PC-9 (cell line): ENCODE measurements around the gene GPR153. TPM values are rescaled to one million over a fixed set of nuclear protein-coding genes. Genes with fewer than 3 reads are reported as not detected.

Source experiments
- BruUV-seq: library from RNA; stranded (reverse); fragments of 400-500 nt; replicated peaks from 2 replicates; lab custom pipeline; 2021; lab: Mats Ljungman, UMichigan
- CTCF ChIA-PET: fragments of 300-600 bp; sonication (Branson Sonifier 250); formaldehyde crosslinking; loops from one replicate; lab custom pipeline; 2022; ENCODE audit warnings: antibody characterized with exemption; lab: Charles Lee
- POLR2A ChIA-PET: fragments of 300-600 bp; sonication (Branson Sonifier 250); formaldehyde crosslinking; loops from one replicate; lab custom pipeline; 2022; ENCODE audit warnings: antibody characterized with exemption; ENCODE audit not compliant: unreplicated experiment; lab: Charles Lee
- DNase-seq, 2 experiments: peaks; one replicate each; pipeline versions ENCODE4 v3.0.0 to v3.0.0-alpha.2; 2015 to 2022; ENCODE audit warnings: mixed read lengths in 1 of 2
- H2AFZ ChIP-seq: fragments of 200-600 bp; sonication (generic); 2 replicates; pipeline ENCODE4 v1.8.1; 2017; ENCODE audit warnings: antibody characterized with exemption
- H3F3A ChIP-seq: fragments of 200-600 bp; sonication (generic); 2 replicates; pipeline ENCODE4 v1.8.1; 2017; ENCODE audit warnings: antibody characterized with exemption, mild to moderate bottlenecking, low read depth; ENCODE audit not compliant: insufficient read depth
- H3K27ac ChIP-seq: fragments of 200-600 bp; sonication (generic); 2 replicates; pipeline ENCODE4 v1.6.1; 2016; ENCODE audit warnings: mixed run types
- H3K27me3 ChIP-seq: fragments of 200-600 bp; sonication (generic); 2 replicates; pipeline ENCODE4 v1.6.1; 2016; ENCODE audit warnings: low read depth, mixed run types; ENCODE audit not compliant: insufficient read depth
- H3K36me3 ChIP-seq: fragments of 200-600 bp; sonication (generic); 2 replicates; pipeline ENCODE4 v1.6.1; 2016; ENCODE audit warnings: low read depth, mixed run types
- H3K4me1 ChIP-seq: fragments of 200-600 bp; sonication (generic); replicated peaks from 2 replicates; pipeline ENCODE4 v1.6.1; 2016; ENCODE audit warnings: mixed run types; ENCODE audit not compliant: insufficient read depth
- H3K4me2 ChIP-seq: fragments of 200-600 bp; sonication (generic); 2 replicates; pipeline ENCODE4 v1.6.1; 2017; ENCODE audit warnings: mixed run types
- H3K4me3 ChIP-seq: fragments of 200-600 bp; sonication (generic); 2 replicates; pipeline ENCODE4 v1.6.1; 2016; ENCODE audit warnings: mixed run types
- H3K79me2 ChIP-seq: fragments of 200-600 bp; sonication (generic); 2 replicates; pipeline ENCODE4 v1.6.1; 2017; ENCODE audit warnings: low read depth, mixed run types
- H3K9me2 ChIP-seq: fragments of 200-600 bp; sonication (generic); 2 replicates; pipeline ENCODE4 v1.8.1; 2017; ENCODE audit warnings: mild to moderate bottlenecking; ENCODE audit not compliant: insufficient read depth
- H3K9me3 ChIP-seq: fragments of 200-600 bp; sonication (generic); 2 replicates; pipeline ENCODE4 v1.8.1; 2016; ENCODE audit warnings: low read depth; ENCODE audit not compliant: insufficient read depth
- H4K20me1 ChIP-seq: fragments of 200-600 bp; sonication (generic); 2 replicates; pipeline ENCODE4 v1.8.1; 2017; ENCODE audit not compliant: insufficient read depth
- CTCF ChIP-seq: fragments of 200-600 bp; sonication (generic); conservative IDR thresholded peaks from 2 replicates; pipeline ENCODE4 v1.6.1; 2017; ENCODE audit warnings: mixed run types, antibody characterized with exemption, mild to moderate bottlenecking, moderate library complexity
- EZH2 ChIP-seq: fragments of 200-600 bp; sonication (generic); IDR thresholded peaks from 2 replicates; pipeline ENCODE4 v1.8.0; 2017; ENCODE audit warnings: antibody characterized with exemption, low read depth
- intact Hi-C: fragments of 100-400 bp; cut with micrococcal nuclease; formaldehyde crosslinking; loops from one replicate; pipeline ENCODE4 v1.10.0; 2022; ENCODE audit not compliant: unreplicated experiment
- total RNA-seq: library from RNA; stranded (reverse); gene quantifications from 2 replicates; pipeline ENCODE4 v1.2.3, GENCODE V29; 2021

The GPR153 gene
- total RNA-seq, 1 experiment from 2014 or later: 8.0 TPM

DNA sequence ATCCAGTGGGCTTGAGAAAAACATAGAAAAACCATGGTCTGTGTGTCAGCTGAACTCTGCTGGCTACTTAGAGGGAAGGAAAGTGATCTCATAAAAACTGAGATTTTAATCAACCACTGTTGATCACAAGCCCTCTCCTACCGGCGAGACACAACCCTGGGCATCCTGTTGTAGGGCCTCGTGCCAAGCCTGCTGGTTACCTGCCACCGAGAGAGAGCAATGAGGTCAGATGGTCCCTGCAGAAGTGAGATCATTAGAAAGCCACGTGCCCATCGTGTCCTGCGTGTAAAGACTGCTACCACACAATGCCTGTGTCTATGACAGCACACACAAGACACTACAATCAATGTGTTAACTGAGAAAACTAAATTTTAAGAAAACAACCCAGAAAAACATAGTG lies 41.7 kb upstream of the GPR153 start:
- H3K27ac ChIP-seq: peak overlapping the region; percentile 56; the same call in 1 of the 2 replicates
- H4K20me1 ChIP-seq: no peaks in the 10 kb centered on the region
- H2AFZ ChIP-seq: no peak overlapping the region
- H3K36me3 ChIP-seq: no peaks in the 10 kb centered on the region
- H3K79me2 ChIP-seq: no peaks in the 10 kb centered on the region
- H3K9me3 ChIP-seq: no peaks in the 10 kb centered on the region
- intact Hi-C loops: loop anchor here (5.0 kb wide), 1 partner anchor 40 kb away; the partner anchor contains the start of gene GPR153
- no peak for TF ChIP-seq EZH2
- no peak for TF ChIP-seq CTCF
- no peaks in the 10 kb centered on the region for H3K9me2 ChIP-seq
- H3K27me3 ChIP-seq: no peaks in the 10 kb centered on the region
- CTCF ChIA-PET: no interaction called here
- DNase-seq: peak in 1 of 2 experiments; percentile 49
- H3F3A ChIP-seq: peaks cover 6% of the 10 kb centered on the region; the same call in 1 of the 2 replicates
- no peak overlapping the region for H3K4me2 ChIP-seq
- no peak overlapping the region for H3K4me3 ChIP-seq
- BruUV-seq: no TSS peak
- peaks cover 20% of the 10 kb centered on the region for H3K4me1 ChIP-seq
- POLR2A ChIA-PET: no interaction called here

- Histone ChIP-seq H3K36me3 (no peaks in the 10 kb centered on the region), H3K9me3 (no peaks in the 10 kb centered on the region), H3K79me2 (no peaks in the 10 kb centered on the region), H2AFZ (no peak overlapping the region), H3K4me1 (peaks cover 20% of the 10 kb centered on the region), H3K4me2 (peak overlapping the region; percentile 39), H3K9me2 (no peaks in the 10 kb centered on the region), H4K20me1 (no peaks in the 10 kb centered on the region), H3K27me3 (no peaks in the 10 kb centered on the region), H3K27ac (peak overlapping the region; percentile 56; the same call in 1 of the 2 replicates), H3K4me3 (no peak overlapping the region), H3F3A (peaks cover 6% of the 10 kb centered on the region; the same call in 1 of the 2 replicates)
- no TSS peak for BruUV-seq
- CTCF ChIA-PET: no interaction called here
- TF ChIP-seq CTCF (no peak), EZH2 (no peak)
- POLR2A ChIA-PET: interaction anchor here (0.7 kb wide), 1 partner anchor 276 kb away, joined by 5 read pairs; no protein-coding TSS in a partner anchor
- peak; percentile 64 to 71 for DNase-seq
- intact Hi-C loops: loop anchor here (2.0 to 5.0 kb wide), 2 partner anchors 15 to 39 kb away; partner anchors contain the start of gene GPR153
These were observed 40.6 kb upstream of the GPR153 start for GRCh38 chr1:6301526-6301925.

GRCh38 chr1:6300342-6301048 lies 39.6 kb upstream of the GPR153 start:
- CTCF ChIA-PET: no interaction called here

More at GRCh38 chr1:6300342-6301048, 39.6 kb upstream of the GPR153 start:
- Histone ChIP-seq H3K4me2 (no peak overlapping the region), H3K27me3 (no peaks in the 10 kb centered on the region), H2AFZ (no peak overlapping the region), H3K79me2 (no peaks in the 10 kb centered on the region), H3K36me3 (no peaks in the 10 kb centered on the region), H3K9me3 (no peaks in the 10 kb centered on the region), H3K4me1 (peaks cover 20% of the 10 kb centered on the region), H3K9me2 (no peaks in the 10 kb centered on the region), H3F3A (peaks cover 6% of the 10 kb centered on the region; the same call in 1 of the 2 replicates), H3K4me3 (no peak overlapping the region), H4K20me1 (no peaks in the 10 kb centered on the region), H3K27ac (peak overlapping the region; percentile 56; the same call in 1 of the 2 replicates)
- intact Hi-C loops: loop anchor here (2.0 to 5.0 kb wide), 2 partner anchors 16 to 38 kb away; partner anchors contain the start of gene GPR153
- DNase-seq: peak in 1 of 2 experiments; percentile 50
- no TSS peak for BruUV-seq
- TF ChIP-seq EZH2: no peak
- no peak for TF ChIP-seq CTCF
- POLR2A ChIA-PET: no interaction called here
